ENCODE measurements around the gene LYST.
A peak's percentile ranks its signal among the peaks of the same experiment; 100 is the strongest.

Gene LYST

GRCh38 chr1:235844776-235845175 lies 21.9 kb downstream of the LYST start:
- Histone ChIP-seq H3K27ac (peak overlapping the region; percentile 78), H3K36me3 (no peaks in the 10 kb centered on the region), H3K4me1 (ENCODE audit: control insufficient read depth in 1 of 2, insufficient read depth in 1 of 2, low read depth in 1 of 2, low read length in 1 of 2) (peaks cover 62 to 94% of the 10 kb centered on the region in 2 experiments), H3K9me3 (no peaks in the 10 kb centered on the region), H3K27me3 (no peaks in the 10 kb centered on the region), H3K4me3 (ENCODE audit: low read depth in 1 of 2, low read length in 1 of 2) (no peak overlapping the region)
- TF ChIP-seq, protein P1, sequence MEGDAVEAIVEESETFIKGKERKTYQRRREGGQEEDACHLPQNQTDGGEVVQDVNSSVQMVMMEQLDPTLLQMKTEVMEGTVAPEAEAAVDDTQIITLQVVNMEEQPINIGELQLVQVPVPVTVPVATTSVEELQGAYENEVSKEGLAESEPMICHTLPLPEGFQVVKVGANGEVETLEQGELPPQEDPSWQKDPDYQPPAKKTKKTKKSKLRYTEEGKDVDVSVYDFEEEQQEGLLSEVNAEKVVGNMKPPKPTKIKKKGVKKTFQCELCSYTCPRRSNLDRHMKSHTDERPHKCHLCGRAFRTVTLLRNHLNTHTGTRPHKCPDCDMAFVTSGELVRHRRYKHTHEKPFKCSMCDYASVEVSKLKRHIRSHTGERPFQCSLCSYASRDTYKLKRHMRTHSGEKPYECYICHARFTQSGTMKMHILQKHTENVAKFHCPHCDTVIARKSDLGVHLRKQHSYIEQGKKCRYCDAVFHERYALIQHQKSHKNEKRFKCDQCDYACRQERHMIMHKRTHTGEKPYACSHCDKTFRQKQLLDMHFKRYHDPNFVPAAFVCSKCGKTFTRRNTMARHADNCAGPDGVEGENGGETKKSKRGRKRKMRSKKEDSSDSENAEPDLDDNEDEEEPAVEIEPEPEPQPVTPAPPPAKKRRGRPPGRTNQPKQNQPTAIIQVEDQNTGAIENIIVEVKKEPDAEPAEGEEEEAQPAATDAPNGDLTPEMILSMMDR (IDR thresholded peaks at IDR 0.05) = no peak

DNA sequence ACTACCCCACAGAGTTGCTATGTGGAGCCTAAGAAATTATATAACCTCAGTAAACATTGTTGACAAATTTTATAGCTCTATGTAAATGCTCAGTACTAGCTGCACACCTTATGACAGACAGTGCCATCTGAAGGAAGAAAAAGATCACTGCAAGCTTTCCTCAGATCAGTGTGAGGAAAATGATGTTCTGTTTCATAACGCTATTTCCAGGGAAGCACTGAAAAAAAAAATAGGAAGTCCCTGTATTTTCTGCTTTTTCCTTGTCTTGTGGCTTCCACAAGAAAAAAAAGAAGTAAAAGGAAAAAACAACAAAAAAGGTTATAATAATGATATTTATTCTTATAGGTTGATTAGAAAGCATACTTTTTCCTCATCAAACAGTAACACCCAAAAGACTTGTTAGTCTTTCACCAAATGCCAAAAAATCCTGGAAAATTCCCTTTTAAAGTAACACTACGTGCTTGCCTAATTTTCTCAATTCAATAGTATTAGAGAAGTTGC lies 23.2 kb downstream of the LYST start:
- no peaks in the 10 kb centered on the region for H3K27me3 ChIP-seq
- no peak overlapping the region for H3K4me3 ChIP-seq (ENCODE audit: low read depth in 1 of 2, low read length in 1 of 2)
- no peaks in the 10 kb centered on the region for H3K9me3 ChIP-seq
- H3K4me1 ChIP-seq (ENCODE audit: control insufficient read depth in 1 of 2, insufficient read depth in 1 of 2, low read depth in 1 of 2, low read length in 1 of 2) = peaks cover 50 to 91% of the 10 kb centered on the region in 2 experiments
- TF ChIP-seq, protein P1 (IDR thresholded peaks at IDR 0.05) = no peak
- no peaks in the 10 kb centered on the region for H3K36me3 ChIP-seq
- peak overlapping the region; percentile 78 for H3K27ac ChIP-seq

GRCh38 chr1:235841938-235842545 lies 24.7 kb downstream of the LYST start:
- Histone ChIP-seq H3K36me3 (no peaks in the 10 kb centered on the region), H3K9me3 (no peaks in the 10 kb centered on the region), H3K4me1 (ENCODE audit: control insufficient read depth in 1 of 2, insufficient read depth in 1 of 2, low read depth in 1 of 2, low read length in 1 of 2) (peaks cover 54 to 91% of the 10 kb centered on the region in 2 experiments), H3K27ac (peak overlapping the region; percentile 64), H3K4me3 (ENCODE audit: low read depth in 1 of 2, low read length in 1 of 2) (no peak overlapping the region), H3K27me3 (no peaks in the 10 kb centered on the region)
- TF ChIP-seq, protein P1 (IDR thresholded peaks at IDR 0.05) = no peak

DNA sequence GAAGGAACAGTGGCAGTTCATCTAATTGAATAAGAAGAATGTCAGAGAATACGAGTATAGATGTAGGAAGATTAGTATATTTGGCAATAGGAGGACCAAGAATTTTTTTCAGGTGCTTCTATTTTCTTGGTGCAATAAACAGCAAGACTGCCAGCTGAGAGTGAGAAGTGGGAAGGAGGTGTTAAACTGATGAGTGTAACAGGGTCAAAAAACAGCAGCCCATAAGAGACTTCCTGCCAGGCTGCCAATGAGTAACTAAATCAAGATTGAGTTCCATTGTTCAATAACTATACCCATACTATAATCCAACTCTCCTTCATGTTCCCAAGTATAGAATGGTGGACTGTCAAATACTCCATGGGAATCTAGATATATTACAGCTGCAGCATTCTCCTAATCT lies 28.7 kb downstream of the LYST start:
- Histone ChIP-seq H3K27me3 (no peaks in the 10 kb centered on the region), H3K27ac (peak overlapping the region; percentile 53), H3K36me3 (peaks cover 5% of the 10 kb centered on the region), H3K9me3 (no peaks in the 10 kb centered on the region), H3K4me3 (ENCODE audit: low read depth in 1 of 2, low read length in 1 of 2) (no peak overlapping the region), H3K4me1 (ENCODE audit: control insufficient read depth in 1 of 2, insufficient read depth in 1 of 2, low read depth in 1 of 2, low read length in 1 of 2) (peaks cover 31 to 85% of the 10 kb centered on the region in 2 experiments)
- TF ChIP-seq, protein P1 (IDR thresholded peaks at IDR 0.05) = no peak

GRCh38 chr1:235835226-235835625 lies 31.5 kb downstream of the LYST start:
- peak overlapping the region; percentile 53 for H3K27ac ChIP-seq
- peaks cover 26% of the 10 kb centered on the region for H3K36me3 ChIP-seq
- H3K4me3 ChIP-seq (ENCODE audit: low read depth in 1 of 2, low read length in 1 of 2) = no peak overlapping the region
- no peaks in the 10 kb centered on the region for H3K27me3 ChIP-seq
- H3K4me1 ChIP-seq (ENCODE audit: control insufficient read depth in 1 of 2, insufficient read depth in 1 of 2, low read depth in 1 of 2, low read length in 1 of 2) = peaks cover 26 to 78% of the 10 kb centered on the region in 2 experiments
- H3K9me3 ChIP-seq = no peaks in the 10 kb centered on the region
- TF ChIP-seq, protein P1 (IDR thresholded peaks at IDR 0.05) = no peak

Measured in neutrophil (primary cell).